ENCODE measurements around the gene MAP3K5. TPM values are rescaled to one million over a fixed set of nuclear protein-coding genes. Genes with fewer than 3 reads are reported as not detected.
"Not testable (repeated sequence)": the region's sequence is repeated elsewhere in the genome, so short reads cannot be mapped to it uniquely, and the experiment has no call there.

MAP3K5 gene
- total RNA-seq, 1 donor from 2014 or later: 25.8 TPM

GRCh38 chr6:136728033-136728939, 64.0 kb downstream of the MAP3K5 start:
- no peak for DNase-seq (ENCODE audit: low read depth, low spot score)

- no peak for DNase-seq (ENCODE audit: low read depth, low spot score)
Observed at GRCh38 chr6:136726837-136727557, 65.3 kb downstream of the MAP3K5 start.

GRCh38 chr6:136725124-136725523, 67.2 kb downstream of the MAP3K5 start:
- no peak for DNase-seq (ENCODE audit: low read depth, low spot score)

DNA sequence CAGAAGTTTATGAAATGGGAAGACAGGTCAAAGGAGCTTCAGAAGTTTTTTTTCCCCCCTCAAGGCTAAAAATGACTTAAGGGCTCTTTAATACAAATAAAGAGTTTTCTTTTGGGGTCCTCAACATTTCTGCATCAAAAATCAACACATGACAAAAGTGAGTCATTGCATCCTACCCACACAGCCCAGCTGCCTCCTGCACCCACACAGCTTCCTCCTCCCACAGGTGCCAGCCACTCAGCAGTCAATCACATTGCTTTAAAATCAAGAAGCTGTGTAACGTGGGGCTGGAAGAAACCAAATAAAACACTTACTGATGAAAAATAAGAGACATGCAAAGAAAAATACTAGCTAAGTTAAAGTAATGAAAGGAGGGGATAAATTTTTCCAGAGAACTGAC, 68.5 kb downstream of the MAP3K5 start:
- DNase-seq (ENCODE audit: low read depth, low spot score): no peak

- no peak for DNase-seq (ENCODE audit: low read depth, low spot score)
Observed at GRCh38 chr6:136721467-136721866, 70.8 kb downstream of the MAP3K5 start.

GRCh38 chr6:136720045-136720770, 72.1 kb downstream of the MAP3K5 start:
- no peak for DNase-seq (ENCODE audit: low read depth, low spot score)

- DNase-seq (ENCODE audit: low read depth, low spot score): no peak
Observed at GRCh38 chr6:136719280-136720044, 72.8 kb downstream of the MAP3K5 start.

GRCh38 chr6:136718476-136718875, 73.8 kb downstream of the MAP3K5 start:
- DNase-seq (ENCODE audit: low read depth, low spot score): no peak

- DNase-seq (ENCODE audit: low read depth, low spot score): no peak
Observed at GRCh38 chr6:136717716-136717990, 74.6 kb downstream of the MAP3K5 start.

DNA sequence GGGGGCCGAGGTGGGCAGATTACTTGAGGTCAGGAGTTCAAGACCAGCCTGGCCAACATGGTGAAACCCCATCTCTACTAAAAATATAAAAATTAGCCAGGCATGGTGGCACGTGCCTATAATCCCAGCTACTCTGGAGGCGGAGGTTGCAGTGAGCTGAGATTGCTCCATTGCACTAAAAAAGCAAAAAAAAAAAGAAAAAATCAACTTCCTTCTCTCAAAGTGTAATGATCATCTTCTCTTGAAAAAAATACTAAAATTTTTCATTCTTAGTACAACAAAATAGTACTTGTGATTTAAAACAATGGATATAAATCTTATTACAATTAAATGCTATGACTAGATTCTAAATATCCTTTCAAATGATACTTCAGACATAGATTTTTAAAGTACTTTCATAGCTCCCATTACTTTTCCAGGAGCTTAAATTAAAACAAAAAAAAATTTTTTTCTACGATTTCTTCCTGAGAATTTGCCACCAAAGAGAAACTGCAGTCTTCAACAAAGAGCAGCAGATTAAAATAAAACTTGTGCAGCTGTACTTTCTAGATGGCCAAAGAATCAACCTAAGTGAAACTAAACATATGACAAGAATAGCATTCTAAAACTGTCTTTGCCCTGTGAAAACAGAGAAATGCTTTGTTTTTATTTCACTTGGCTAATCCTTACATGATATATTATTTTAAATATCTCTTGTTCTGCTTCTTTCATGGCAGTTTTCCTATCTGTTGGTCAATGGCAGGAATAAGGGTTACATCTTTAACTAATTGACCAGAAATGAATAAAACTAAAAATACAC, 75.2 kb downstream of the MAP3K5 start:
- DNase-seq (ENCODE audit: low read depth, low spot score): no peak

GRCh38 chr6:136712642-136713041, 79.6 kb downstream of the MAP3K5 start:
- not testable (repeated sequence) for DNase-seq (ENCODE audit: low read depth, low spot score)

- DNase-seq (ENCODE audit: low read depth, low spot score): no peak
Observed at GRCh38 chr6:136711644-136712043, 80.6 kb downstream of the MAP3K5 start.

DNA sequence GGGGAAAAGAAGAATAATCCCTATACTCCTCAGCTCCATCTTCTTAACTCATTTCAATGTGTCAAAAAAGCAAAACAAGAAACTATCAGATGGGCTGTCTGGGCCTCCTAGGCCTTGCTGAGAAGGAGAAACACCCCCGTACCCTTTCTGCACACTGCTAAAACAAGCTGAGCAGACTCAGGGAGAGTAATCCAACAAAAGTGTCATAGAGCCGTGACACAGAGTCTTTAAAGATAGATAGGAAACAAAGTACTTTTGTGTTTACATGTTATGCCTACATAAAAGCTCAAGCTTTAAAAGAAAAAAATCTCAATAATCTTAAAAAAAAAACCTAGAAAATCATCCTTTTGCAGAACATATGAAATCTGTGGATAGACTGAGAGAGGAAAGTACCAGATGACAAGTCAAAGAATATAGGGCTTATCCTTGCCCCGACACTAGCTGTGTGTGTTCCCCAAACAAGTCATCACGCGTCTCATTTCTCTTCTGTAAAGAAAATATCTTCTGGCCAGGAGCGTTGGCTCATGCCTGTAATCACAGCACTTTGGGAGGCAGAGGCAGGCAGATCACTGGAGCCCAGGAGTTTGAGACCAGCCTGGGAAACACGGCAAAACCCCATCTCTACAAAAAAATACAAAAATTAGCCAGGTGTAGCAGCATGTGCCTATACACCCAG, 81.3 kb downstream of the MAP3K5 start:
- no peak for DNase-seq (ENCODE audit: low read depth, low spot score)

DNA sequence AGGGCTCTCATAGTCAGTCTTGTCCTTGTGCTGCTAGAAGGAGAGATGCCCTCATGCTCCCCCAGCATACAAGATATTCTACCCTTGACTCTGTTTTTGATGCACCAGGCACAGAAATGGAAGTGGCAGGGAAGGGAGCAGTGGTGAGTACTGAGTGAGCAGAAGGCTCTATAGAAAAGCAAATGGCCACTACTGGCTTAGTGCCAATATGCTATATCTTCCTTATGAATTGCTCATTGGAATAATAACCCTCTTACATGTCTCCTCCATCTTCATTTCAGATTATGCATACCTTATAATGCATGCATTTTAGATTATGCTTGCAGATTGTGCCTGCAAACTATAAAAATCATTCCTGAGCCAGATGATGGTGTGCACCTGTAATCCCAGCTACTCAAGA, 82.8 kb downstream of the MAP3K5 start:
- DNase-seq (ENCODE audit: low read depth, low spot score): no peak

- DNase-seq (ENCODE audit: low read depth, low spot score): no peak
Observed at GRCh38 chr6:136706430-136706829, 85.8 kb downstream of the MAP3K5 start.

GRCh38 chr6:136703331-136703865, 88.9 kb downstream of the MAP3K5 start:
- DNase-seq (ENCODE audit: low read depth, low spot score): no peak

DNA sequence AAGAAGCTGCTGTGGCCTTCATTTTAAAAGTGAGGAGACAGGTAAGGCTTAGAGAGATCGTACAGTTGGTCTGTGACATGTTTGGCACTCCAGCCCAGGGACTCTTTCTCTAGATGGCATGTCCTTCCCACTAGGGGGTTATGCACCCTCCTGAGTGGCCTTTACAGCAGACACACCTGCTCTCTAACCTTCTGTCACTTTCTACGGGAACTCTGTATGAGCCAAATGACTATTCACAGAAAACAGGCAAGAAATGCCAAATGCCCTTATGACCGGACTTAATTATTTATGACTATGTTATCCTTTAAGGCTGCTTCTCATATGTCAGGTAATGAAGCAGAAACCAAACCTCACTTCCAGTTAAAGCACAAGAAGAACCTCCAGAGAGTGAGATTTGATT, 91.2 kb downstream of the MAP3K5 start:
- no peak for DNase-seq (ENCODE audit: low read depth, low spot score)

- DNase-seq (ENCODE audit: low read depth, low spot score): no peak
Observed at GRCh38 chr6:136699358-136699757, 92.9 kb downstream of the MAP3K5 start.

GRCh38 chr6:136696783-136697364, 95.4 kb downstream of the MAP3K5 start:
- no peak for DNase-seq (ENCODE audit: low read depth, low spot score)

Measured in pulmonary artery endothelial cell (primary cell).